ENCODE results near the gene MCRIP1. TPM values are rescaled to one million over a fixed set of nuclear protein-coding genes. Genes with fewer than 3 reads are reported as not detected.

MCRIP1 gene
- total and polyA plus RNA-seq, 9 of the 15 experiments (the other 6 are each of a cell fraction or from before 2014, with no cell fraction given): 0.39 to 35.8 (median 9.7) TPM

DNA sequence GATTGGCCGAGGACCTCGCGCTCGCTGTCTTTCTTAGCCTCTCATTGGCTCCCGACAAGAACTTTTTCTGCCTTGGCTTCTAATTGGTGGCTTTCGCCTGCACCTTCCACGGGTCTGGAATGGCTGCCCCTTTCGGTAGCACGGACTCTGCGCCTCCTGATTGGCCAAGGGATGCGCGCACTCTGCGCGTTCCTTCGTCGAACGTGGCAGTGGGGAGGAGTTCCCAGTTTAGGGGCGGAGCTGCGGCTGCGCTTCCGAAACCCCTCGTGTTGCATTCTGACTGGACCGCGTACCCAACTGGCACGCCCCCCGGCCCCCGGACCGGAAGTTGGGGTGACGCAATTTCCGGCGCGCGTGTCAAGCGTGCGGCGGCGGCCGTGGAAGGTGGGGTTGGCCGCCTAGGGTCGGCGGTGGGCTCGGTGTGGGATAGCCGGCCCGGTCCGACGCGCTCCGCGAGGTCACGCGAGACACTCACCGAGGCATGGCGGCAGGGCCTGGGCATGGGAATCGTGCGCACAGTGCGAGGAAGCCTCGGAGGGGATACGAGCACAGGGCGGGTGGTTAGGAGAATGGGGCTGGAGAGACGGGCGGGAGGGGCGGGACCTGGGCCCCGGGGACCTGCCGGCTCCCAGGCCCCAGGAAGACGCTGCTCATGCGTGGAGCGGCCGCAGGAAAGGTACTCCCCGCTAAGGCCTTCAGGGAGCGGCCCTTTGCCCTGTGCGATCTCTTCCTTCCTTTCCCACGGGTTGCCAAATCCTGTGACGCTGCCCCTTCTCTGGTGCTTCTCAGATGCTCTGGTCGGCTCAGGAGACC, 27.9 kb upstream of the MCRIP1 start (continued):
- no peak for TF ChIP-seq ZNF407 (IDR thresholded peaks at IDR 0.05; ENCODE audit: low read depth)
- no peak; the same call in 1 of the 2 replicates for TF ChIP-seq E2F1 (CRISPR knock-in tag; IDR thresholded peaks at IDR 0.05)
- TF ChIP-seq MLX (CRISPR knock-in tag; conservative IDR thresholded peaks at IDR 0.05): 0 out of 4 replicates have a peak, but pooled peaks of 1 of the 2 experiments have one; percentile 8
- peak; percentile 80 for TF ChIP-seq PKNOX1 (IDR thresholded peaks at IDR 0.05)
- peak; percentile 28; the same call in 1 of the 2 replicates for TF ChIP-seq CBX5 (IDR thresholded peaks at IDR 0.05; ENCODE audit: borderline replicate concordance, low read depth)
- TF ChIP-seq CBX8 (IDR thresholded peaks at IDR 0.05; ENCODE audit: borderline replicate concordance, extremely low read depth, low read depth, low read length, poor library complexity, severe bottlenecking): no peak
- peak; percentile 91 for TF ChIP-seq MYC (IDR thresholded peaks at IDR 0.05; ENCODE audit: low read depth, low read length)
- peak; percentile 84; the same call in 1 of the 2 replicates for TF ChIP-seq MYC (CRISPR knock-in tag; IDR thresholded peaks at IDR 0.05; ENCODE audit: borderline replicate concordance, low read depth)
- TF ChIP-seq ZNF785 (CRISPR knock-in tag; IDR thresholded peaks at IDR 0.05): peak; percentile 69; the same call in 1 of the 2 replicates
- TF ChIP-seq PTBP1 (IDR thresholded peaks at IDR 0.05; ENCODE audit: low read depth, low read length): no peak
- TF ChIP-seq, protein P1, sequence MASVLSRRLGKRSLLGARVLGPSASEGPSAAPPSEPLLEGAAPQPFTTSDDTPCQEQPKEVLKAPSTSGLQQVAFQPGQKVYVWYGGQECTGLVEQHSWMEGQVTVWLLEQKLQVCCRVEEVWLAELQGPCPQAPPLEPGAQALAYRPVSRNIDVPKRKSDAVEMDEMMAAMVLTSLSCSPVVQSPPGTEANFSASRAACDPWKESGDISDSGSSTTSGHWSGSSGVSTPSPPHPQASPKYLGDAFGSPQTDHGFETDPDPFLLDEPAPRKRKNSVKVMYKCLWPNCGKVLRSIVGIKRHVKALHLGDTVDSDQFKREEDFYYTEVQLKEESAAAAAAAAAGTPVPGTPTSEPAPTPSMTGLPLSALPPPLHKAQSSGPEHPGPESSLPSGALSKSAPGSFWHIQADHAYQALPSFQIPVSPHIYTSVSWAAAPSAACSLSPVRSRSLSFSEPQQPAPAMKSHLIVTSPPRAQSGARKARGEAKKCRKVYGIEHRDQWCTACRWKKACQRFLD (CRISPR knock-in tag; IDR thresholded peaks at IDR 0.05): peak; percentile 100
- TF ChIP-seq E2F3 (CRISPR knock-in tag; IDR thresholded peaks at IDR 0.05): peak; percentile 96
- 0 out of 2 replicates have a peak, but pooled peaks have one; percentile 31 for TF ChIP-seq HOXB6 (CRISPR knock-in tag; IDR thresholded peaks at IDR 0.05; ENCODE audit: borderline replicate concordance)

Measured in K562 (cell line).